Epidermal melanocyte (primary cell): ENCODE results near the gene SPCS2.
"Not testable (repeated sequence)": the region's sequence is repeated elsewhere in the genome, so short reads cannot be mapped to it uniquely, and the experiment has no call there.

Experiments
- DNase-seq: peaks from one replicate; pipeline ENCODE4 v3.0.0; 2011; ENCODE audit warnings: low spot score; ENCODE audit not compliant: insufficient read length

The SPCS2 gene

DNA sequence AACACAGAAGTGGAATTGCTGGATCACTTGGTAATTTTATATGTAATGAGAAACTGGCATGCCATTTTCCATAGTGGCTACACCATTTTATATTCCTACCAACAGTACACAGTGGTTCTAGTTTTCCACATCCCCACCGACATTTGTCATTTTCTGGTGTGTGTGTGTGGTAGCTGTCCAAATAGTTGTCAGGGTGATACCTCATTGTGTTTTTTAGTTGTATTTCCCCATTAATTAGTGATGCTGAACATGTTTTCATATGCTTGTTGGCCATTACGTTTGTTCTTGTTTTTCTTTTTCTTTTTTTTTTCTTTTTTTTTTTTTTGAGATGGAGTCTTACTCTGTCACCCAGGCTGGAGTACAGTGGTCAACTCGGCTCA lies 51.9 kb downstream of the SPCS2 start:
- no peak for DNase-seq

DNA sequence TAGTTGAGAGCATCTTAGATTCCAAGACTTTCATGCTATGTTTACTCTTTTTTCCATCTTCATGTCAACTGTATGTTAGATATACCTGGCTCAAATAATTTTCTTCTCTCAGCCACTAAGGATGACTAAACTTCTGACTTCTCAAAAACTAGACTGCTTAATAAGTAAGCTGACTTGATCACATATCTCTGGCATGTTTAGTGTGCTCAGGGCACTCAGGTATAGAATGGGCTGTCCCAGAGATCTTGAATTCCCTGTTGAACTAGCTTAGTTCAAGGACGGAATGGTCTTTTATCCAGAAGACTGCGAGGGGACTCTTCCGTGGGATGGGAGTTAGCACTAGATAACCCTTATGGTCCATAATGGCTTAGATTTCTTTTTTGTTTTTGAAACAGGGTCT lies 52.6 kb downstream of the SPCS2 start:
- no peak for DNase-seq

DNA sequence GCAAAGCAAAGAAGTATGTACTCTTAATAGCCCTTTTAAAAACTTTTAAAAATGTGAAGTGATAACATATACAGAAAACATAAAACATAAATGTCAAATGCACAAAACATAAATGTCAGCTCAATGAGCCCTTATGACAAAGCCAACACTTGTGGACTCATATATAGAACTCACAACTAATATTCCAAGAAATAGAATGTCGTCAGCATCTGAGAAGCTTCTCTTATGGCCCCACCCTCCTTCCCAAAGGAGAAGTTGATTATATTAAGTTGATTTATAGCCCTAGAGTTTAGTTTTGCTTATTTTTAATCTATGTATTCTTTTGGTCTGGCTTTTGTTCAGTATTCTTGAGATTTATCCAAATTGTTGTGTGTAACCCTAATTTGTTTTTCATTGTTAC lies 53.5 kb downstream of the SPCS2 start:
- no peak for DNase-seq

DNA sequence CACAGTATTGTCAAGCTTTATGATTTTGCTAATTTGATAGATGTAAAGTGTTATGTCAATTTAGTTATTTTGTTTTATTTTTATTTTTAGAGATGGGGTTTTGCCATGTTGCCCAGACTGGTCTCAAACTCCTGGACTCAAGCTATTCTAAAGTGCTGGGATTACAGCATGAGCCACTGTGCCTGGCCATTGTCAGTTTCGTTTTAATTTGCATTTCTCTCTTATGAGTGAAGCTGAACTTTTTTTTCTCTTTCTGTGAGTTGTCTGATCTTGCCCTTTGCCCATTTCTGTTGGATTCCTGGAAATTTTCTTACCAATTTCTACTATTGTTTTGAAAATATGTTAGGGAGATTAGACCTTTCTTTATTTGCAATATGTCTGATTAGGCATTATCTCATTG lies 55.1 kb downstream of the SPCS2 start:
- no peak for DNase-seq

DNA sequence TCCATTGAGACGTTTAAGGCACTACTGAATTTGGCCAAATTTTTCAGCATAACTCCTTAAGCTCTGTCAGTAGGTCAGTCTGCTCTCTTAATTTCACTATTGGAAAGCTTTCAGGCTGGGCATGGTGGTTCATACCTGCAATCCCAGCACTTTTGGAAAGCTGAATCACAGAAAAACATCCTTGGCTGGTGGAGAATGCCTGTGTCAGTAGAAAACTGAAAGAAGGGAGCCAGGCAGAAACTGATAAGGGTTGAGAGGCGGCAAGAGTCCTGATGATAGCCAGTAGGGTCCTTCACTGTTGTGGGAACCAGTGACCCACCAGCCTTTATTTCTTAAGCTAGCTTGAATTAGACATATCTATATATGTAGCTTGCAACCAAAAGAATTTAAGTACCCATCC lies 62.3 kb downstream of the SPCS2 start:
- DNase-seq, result no peak

DNA sequence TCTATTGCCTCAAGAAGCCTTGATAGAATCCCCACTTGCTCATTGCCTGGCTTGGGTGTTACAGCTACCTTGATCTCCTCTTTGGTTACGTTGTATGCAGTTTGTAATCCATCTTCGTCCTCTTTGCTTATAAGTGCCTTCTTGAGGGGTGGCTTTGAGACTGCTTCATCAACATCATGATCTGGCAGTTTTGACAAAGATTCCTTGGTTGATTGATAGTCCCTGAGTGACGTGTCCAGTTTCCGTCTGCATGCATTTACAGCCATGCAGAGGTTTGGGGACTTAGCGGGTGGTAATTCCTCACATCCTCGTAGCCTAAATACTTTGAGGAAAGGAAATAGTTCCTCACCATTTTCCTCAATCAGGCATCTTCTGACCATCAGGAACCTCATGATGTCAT lies 62.8 kb downstream of the SPCS2 start:
- DNase-seq, result no peak

DNA sequence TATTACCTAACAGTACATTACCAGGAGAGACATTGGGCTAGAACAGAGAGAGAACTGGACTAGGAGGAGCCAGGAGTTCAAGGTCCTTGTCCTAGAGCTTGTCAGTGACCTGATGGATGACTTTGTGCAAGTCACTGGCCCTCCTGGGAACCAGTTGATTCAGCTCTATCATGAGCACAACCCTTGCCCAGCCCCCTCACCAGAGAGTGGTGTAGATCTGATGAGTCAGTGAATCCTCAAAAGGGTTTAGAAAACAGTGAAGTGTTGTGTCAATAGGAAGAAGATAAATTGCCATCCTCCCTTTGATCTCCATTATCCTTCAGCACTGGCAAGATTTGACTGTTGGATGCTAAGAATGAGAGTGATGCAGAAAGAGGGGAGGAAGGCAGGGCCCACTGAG lies 64.0 kb downstream of the SPCS2 start:
- DNase-seq, result no peak

DNA sequence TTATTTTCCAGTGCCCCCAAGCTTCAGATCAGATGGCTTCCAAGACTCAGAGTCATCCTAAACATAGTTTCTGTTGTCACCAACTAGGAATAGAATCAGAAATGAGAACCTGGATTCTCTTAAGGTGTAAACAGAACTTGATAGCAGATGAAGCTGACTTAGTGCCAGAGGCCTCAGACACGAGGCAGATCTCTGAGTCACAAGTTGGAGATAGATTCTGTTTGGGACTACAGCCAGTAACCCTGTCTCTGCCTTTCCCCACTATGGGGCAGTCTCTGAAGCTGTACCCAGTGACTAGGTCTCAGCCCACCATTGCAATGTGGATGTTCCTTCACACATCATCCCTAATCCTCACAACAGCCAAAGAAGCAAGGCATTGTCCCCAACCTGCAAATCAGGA lies 65.1 kb downstream of the SPCS2 start:
- no peak for DNase-seq

DNA sequence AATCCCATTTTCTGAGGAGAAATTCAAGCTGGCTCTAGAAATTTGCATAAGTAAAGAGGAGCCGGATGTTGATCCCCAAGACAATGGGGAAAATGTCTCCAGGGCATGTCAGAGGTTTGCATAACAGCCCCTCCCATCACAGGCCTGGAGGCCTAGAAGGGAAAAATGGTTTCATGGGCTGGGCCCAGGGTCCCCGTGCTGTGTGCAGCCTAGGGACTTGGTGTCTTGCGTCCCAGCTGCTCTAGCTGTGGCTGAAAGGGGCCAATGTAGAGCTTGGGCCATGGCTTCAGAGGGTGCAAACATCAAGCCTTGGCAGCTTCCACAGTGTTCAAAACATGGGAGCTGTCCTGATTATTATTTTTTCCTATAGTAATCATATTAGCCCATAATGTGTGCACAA lies 70.1 kb downstream of the SPCS2 start:
- DNase-seq, result not testable (repeated sequence)

DNA sequence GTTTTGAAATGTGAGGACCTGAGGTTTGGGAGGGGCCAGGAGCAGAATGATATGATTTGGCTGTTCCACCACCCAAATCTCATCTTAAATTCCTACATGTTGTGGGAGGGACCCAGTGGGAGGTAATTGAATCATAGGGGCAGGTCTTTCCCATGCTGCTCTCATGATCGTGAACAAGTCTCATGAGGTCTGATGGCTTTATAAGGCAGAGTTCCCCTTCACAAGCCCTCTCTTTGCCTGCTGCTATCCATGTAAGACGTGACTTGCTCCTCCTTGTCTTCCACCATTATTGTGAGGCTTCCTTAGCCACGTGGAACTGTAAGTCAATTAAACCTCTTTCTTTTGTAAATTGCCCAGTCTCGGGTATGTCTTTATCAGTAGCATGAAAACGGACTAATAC lies 71.3 kb downstream of the SPCS2 start:
- DNase-seq, result not testable (repeated sequence)

DNA sequence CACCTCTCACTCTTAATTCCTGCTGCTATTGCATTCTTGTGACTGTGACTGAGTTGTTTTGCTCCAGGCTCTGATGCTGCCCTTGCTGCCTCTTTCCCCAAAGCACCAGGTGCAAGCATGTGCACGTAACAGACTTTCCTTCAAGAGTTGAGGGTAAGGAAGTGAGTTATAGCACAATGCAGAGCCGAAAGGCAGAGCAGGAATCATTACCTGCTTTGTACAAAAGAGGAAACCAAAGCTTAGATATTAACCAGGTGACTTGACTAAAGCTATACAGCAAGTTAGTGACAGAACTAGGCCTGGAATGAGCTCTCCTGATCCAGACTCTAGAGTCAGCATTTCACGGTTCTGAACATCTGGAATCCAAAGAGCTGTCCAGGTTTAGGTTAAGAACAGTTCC lies 73.2 kb downstream of the SPCS2 start:
- no peak for DNase-seq

DNA sequence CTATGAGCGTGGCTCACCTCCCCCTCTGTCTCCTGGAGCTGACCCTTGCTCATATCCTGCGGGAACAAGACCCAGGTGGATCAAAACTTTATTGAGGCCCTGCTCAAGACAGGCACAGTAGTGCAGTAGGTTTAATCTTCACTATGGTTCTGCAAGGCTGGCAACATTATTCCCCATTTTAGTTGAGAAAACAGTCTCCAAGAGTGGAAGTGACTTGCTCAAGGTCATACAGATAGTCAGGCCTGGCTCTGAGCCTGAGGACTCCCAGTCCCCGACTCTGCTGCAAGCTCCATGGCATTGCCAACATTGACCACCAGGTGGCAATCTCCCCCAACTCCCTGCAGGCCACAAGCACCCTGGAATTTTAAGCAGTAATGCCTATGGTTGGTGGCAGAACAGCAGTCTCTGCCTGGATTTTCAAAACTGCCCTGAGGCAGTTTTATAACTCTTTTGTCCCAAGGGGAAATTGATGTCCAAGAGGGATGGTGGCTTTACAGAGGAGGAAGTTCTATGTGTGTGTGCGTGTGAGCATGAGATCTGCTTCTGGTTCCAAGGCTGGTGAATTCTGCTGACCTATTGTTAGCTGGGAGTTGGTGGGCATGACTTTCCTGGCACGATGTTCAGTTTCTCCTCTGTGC lies 73.8 kb downstream of the SPCS2 start:
- DNase-seq, result peak; percentile 81

DNA sequence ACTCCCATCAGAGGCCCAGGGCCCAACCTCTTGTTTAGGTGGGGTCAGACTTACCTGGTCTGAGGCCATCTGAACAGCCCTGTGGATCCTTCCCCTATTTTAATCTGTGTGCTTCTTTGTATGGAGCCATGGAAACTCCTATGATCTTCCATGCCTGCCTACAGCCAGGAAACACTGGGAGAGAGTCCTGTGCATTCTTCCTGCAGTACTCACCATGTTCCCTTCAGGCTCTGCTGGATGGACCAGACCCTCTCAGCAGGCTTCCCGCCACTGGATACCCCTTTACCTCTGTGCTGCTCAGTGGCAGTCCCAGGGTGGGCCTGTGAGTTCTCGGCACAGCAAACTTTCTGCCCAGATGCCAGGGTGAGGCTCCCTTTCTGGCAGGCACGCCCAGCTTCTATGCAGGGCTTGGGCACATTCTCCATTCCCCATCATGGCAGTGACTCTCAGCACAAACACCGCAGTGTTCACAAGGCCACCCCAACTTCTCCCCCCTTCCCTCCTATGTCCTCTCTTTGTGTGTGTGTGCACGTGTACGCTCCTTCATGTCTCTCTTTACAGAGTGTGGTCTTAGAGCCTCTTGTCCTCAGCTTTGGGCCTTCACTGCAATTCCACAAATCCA lies 74.5 kb downstream of the SPCS2 start:
- DNase-seq, result no peak

DNA sequence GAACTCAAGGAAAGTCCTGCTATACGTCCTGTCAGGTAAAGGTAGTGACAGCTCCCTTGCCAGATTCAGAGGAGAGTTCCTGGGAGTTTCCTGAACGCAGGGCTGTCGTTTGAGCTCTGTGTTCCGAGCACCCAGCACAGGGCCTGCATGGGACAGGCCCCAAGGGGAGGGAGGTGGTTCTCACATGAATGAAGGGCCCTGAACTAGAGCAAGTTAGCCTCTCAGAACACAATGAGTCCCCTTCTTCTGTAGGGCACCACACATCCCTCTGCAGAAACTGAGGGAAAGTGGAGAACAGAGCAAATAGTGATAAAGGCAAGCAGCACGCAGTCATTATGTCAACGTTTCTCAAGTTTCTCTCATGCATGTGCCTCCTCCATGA lies 75.0 kb downstream of the SPCS2 start:
- peak; percentile 50 for DNase-seq

DNA sequence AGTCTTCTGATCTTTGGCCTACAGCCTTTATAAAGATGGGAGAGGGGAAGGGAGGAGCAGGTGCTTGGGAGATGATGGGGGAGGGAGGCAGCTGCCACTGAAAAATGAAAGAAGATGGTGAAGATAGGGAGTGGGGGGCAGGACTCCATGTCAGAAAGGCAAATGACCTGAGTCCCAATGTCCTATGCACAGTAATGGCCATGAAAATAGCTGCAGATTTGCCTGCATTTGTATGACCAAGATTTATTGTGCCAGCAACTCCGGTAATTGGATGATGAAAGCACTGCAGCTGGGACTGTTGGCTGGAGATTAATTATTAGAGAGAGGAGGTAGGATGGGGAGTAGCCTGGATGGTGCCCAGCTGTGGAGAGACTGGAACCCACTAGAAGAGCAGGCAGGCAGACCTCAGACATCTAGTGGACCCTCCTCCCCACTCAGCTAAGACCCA lies 75.7 kb downstream of the SPCS2 start:
- DNase-seq, result no peak

DNA sequence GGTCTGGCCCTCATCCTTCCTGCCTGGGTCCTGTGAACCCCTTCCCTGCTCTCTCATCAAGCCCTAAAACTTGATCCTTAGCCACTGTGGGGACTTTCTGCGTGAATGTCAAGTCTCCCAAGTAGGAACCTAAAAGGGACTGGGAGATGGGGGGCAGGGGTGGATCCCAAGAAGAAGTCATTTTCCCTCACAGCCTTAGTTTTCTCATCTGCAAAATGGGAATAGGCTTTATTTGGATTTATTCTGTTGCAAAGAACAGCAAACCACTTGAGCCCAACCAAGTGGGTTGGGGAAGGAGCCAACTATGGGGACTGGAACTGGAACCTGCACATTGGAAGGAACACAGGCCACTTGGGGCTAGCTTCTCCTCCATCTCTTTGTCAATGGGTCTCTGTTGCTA lies 76.5 kb downstream of the SPCS2 start:
- no peak for DNase-seq

DNA sequence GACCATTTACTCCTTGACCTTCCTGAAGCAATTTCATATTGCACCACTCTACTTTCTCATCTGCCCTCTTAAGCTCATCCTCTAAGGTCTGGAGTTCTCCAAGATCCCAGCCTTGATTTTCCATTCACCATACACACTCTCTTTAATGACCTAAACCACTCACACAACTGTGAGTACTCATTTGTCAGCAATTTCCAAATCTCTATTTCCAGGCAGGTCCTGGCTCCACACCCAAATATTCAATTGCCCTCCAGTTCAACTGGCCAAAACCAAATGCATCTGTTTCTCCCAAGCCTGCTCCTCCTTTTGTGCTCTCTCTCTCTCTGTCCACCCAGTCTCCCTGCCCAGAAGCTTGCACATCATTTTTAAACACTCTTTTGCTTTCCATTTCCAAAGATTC lies 79.3 kb downstream of the SPCS2 start:
- DNase-seq, result no peak
